PFSK-1 (cell line): ENCODE data around the gene RGPD3.

Source experiments
- FOXP2 ChIP-seq: optimal IDR thresholded peaks from 2 replicates; pipeline ENCODE3; 2011; ENCODE audit warnings: borderline replicate concordance, control low read depth, inconsistent platforms; ENCODE audit not compliant: insufficient read depth; ENCODE audit errors: extremely low read length, extremely low read depth
- POLR2AphosphoS5 ChIP-seq: IDR thresholded peaks from 2 replicates; pipeline ENCODE4 v1.6.1; 2012; ENCODE audit warnings: low read depth, mild to moderate bottlenecking, control low read depth, low read length, moderate library complexity
- SIN3A ChIP-seq: IDR thresholded peaks from 2 replicates; pipeline ENCODE4 v1.6.1; 2012; ENCODE audit warnings: mild to moderate bottlenecking, low read length, moderate library complexity, borderline replicate concordance; ENCODE audit not compliant: insufficient read depth
- TAF1 ChIP-seq: IDR thresholded peaks from 2 replicates; pipeline ENCODE4 v1.6.1; 2012; ENCODE audit warnings: low read length, control low read depth, borderline replicate concordance; ENCODE audit not compliant: insufficient read depth
- TF ChIP-seq, protein P1 (sequence below), 2 experiments: IDR thresholded peaks; 2 replicates each; pipeline versions ENCODE4 v1.6.1 to v1.8.0; 2011 to 2012; ENCODE audit warnings: low read depth in 2 of 2, low read length in 2 of 2, control low read depth in 1 of 2, inconsistent platforms in 1 of 2, mild to moderate bottlenecking in 1 of 2, moderate library complexity in 1 of 2; ENCODE audit not compliant: insufficient read depth in 1 of 2

The RGPD3 gene

DNA sequence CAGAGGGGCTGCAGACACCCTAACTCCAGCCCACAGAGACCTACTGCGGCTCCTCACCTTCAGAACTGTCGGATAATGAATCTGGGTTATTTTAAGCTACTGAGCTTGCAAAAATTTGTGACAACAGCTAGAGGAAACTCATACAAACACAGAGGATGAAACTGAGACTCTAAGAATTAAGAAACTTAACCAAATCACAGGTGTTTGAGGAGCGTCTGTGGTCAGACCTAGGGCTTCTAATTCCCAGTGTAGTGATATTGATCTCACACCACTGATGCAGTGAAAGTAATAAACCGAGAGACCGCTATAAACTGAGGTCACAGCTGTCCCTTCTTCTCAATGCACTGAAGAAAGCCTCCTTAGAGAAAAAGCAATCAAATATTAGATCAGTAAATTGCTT lies 110.1 kb downstream of the RGPD3 start:
- TF ChIP-seq TAF1 (no peak), POLR2AphosphoS5 (no peak), SIN3A (no peak), FOXP2 (no peak)
- TF ChIP-seq, protein P1, sequence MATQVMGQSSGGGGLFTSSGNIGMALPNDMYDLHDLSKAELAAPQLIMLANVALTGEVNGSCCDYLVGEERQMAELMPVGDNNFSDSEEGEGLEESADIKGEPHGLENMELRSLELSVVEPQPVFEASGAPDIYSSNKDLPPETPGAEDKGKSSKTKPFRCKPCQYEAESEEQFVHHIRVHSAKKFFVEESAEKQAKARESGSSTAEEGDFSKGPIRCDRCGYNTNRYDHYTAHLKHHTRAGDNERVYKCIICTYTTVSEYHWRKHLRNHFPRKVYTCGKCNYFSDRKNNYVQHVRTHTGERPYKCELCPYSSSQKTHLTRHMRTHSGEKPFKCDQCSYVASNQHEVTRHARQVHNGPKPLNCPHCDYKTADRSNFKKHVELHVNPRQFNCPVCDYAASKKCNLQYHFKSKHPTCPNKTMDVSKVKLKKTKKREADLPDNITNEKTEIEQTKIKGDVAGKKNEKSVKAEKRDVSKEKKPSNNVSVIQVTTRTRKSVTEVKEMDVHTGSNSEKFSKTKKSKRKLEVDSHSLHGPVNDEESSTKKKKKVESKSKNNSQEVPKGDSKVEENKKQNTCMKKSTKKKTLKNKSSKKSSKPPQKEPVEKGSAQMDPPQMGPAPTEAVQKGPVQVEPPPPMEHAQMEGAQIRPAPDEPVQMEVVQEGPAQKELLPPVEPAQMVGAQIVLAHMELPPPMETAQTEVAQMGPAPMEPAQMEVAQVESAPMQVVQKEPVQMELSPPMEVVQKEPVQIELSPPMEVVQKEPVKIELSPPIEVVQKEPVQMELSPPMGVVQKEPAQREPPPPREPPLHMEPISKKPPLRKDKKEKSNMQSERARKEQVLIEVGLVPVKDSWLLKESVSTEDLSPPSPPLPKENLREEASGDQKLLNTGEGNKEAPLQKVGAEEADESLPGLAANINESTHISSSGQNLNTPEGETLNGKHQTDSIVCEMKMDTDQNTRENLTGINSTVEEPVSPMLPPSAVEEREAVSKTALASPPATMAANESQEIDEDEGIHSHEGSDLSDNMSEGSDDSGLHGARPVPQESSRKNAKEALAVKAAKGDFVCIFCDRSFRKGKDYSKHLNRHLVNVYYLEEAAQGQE (IDR thresholded peaks at IDR 0.05; ENCODE audit: insufficient read depth in 1 of 2, low read depth in 2 of 2, low read length in 2 of 2): no peak

- TF ChIP-seq, protein P1 (IDR thresholded peaks at IDR 0.05; ENCODE audit: insufficient read depth in 1 of 2, low read depth in 2 of 2, low read length in 2 of 2): no peak
- TF ChIP-seq FOXP2: no peak
- TF ChIP-seq POLR2AphosphoS5: no peak
- TF ChIP-seq TAF1: no peak
- TF ChIP-seq SIN3A: no peak
These were observed 111.9 kb downstream of the RGPD3 start for GRCh38 chr2:106356291-106356690.

DNA sequence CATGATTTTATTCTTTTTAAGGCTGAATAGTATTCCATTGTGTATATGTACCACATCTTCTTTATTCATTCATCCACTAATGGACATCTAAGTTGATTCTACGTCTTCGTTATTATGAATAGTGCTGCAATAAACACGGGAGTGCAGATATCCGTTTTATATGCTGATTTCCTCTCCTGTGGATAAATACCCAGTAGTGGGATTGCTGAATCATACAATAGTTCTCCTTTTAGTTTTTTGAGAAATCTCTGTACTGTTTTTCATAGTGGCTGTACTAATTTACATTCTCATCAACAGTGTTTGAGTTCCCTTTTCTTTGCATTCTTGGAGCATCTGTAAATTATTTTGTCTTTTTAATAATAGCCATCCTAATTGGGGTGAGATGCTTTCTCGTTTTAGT lies 114.5 kb downstream of the RGPD3 start:
- TF ChIP-seq SIN3A (no peak), POLR2AphosphoS5 (no peak), FOXP2 (no peak), TAF1 (no peak)
- TF ChIP-seq, protein P1 (IDR thresholded peaks at IDR 0.05; ENCODE audit: insufficient read depth in 1 of 2, low read depth in 2 of 2, low read length in 2 of 2): no peak

GRCh38 chr2:106350980-106351379 lies 117.2 kb downstream of the RGPD3 start:
- TF ChIP-seq TAF1 (no peak), POLR2AphosphoS5 (no peak), SIN3A (no peak), FOXP2 (no peak)
- TF ChIP-seq, protein P1 (IDR thresholded peaks at IDR 0.05; ENCODE audit: insufficient read depth in 1 of 2, low read depth in 2 of 2, low read length in 2 of 2): no peak

GRCh38 chr2:106344302-106344701 lies 123.9 kb downstream of the RGPD3 start:
- TF ChIP-seq, protein P1 (IDR thresholded peaks at IDR 0.05; ENCODE audit: insufficient read depth in 1 of 2, low read depth in 2 of 2, low read length in 2 of 2): no peak
- TF ChIP-seq FOXP2 (no peak), POLR2AphosphoS5 (no peak), SIN3A (no peak), TAF1 (no peak)
